ENCODE measurements around the gene CCT6A.
"Not testable (repeated sequence)": the region's sequence is repeated elsewhere in the genome, so short reads cannot be mapped to it uniquely, and the experiment has no call there.

CCT6A gene

DNA sequence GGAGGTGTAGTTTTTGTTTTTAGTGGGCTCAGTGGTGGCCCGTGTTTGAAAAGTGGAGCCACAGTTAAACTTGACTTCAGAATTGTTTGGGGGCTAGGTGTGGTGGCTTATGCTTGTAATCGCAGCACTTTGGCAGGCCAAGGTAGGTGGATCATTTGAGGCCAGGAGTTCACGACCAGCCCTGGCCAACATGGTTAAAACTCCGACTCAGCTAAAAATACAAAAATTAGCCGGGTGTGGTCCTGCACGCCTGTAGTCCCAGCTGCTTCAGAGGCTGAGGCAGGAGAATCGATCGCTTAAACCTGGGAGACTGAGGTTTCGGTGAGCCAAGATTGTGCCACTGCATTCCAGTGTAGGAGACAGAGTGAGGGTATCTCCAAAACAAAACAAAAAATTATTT lies 1.8 kb downstream of the CCT6A start:
- DNase-seq: no peak

DNA sequence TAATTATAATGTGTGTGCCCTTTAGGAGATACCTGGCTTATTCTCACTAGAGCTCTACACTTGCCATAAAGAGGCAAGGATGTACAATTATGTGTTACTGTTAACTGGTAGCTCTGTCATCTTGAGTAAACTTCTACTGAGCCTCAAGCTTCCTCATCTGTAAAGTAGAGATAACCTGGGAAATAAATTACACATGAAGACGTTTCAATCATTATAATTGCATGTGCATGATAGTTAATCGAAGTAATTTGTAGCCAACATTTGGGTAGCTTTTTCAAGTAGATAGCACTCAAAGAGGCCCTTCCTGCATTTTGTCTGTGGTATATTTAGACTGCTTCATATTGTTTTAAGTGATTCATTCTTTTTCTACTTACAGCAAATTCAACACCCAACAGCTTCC lies 2.4 kb downstream of the CCT6A start:
- no peak for DNase-seq

DNA sequence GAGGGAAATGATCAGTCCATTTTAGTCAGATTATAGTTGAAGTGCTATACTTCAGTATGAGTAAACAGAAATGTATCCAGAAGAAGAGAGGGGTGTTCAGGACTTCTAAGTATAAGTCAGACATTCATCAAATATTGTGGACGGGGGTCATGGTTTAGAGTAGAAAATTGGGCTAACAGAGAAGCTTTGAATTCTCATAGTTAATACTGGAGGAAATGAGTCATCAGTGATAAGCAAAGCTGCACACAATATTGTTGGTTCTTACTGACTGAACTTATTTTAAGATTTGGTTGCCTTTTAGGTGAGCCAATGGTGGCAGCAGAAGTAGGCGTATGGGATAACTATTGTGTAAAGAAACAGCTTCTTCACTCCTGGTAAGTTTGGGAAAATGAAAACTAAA lies 10.8 kb downstream of the CCT6A start:
- no peak for DNase-seq

DNA sequence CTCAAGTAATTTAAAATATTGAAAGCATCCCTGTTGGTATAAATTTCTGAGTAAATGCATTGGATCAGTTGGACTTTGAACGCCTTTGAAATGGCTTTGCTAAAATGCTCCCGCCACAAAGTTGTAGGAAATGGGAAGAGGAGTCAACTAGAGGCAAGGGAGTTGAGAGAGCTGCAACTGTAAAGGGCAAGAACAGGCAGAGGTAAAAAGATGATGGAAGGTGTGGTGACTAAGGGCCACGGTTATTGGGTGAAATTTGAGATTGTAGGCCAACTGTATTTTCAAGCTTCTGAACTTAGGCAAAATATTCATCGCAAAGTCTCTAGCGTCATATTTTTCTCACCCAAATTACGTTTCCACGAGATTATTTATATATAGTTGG lies 11.9 kb downstream of the CCT6A start:
- DNase-seq: no peak

DNA sequence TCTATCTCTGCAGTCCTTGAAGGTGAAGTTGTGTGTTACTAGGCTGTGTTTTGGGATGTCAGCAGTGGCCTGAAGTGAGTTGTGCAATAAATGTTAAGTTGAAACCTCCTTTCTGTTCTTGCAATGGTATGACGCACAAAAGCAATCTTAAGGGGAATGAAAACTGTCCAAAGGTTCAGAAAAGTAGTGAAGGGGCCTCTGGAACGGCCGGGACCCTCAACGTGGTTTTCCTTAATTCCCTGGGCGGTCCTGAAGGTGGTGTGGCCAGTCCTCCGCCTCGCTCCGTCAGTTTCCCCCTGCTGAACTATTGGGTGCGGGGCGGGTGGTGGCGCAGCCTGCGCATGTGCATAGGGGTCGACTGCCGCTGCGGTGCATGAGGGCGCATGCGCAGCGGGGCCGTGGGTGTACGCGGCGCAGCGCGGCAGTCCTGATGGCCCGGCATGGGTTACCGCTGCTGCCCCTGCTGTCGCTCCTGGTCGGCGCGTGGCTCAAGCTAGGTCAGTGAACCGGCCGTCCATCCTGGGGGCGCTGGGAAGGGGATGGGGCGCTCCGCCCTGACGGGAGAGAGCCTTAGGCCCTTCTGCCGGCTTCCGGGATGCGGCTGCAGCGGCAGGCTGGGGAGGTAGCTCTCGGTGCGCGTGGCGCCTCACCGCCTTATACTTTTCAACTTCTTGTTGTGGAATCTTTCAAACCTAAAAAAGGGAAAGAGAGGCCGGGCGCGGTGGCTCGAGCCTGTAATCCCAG lies 12.5 kb downstream of the CCT6A start, which contains the start of gene SUMF2:
Gene SUMF2 (plus strand): TSS at position 405 of the 744 bp plus-strand sequence. CDS start 26 bp downstream, at position 431.
- DNase-seq: no peak

DNA sequence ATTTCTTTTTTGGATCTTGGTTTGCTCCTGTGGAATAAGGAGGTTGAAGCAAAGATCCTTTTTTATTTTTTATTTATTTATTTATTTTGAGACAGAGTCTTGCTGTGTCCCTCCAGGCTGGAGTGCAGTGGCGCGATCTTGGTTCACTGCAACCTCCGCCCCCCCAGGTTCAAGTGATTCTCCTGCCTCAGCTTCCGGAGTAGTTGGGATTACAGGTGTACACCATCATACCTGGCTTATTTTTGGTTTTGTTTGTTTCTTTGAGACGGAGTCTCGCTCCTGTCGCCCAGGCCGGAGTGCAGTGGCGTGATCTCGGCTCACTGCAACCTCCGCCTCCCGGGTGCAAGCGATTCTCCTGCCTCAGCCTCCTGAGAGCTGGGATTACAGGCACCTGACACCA lies 14.8 kb downstream of the CCT6A start:
- not testable (repeated sequence) for DNase-seq

DNA sequence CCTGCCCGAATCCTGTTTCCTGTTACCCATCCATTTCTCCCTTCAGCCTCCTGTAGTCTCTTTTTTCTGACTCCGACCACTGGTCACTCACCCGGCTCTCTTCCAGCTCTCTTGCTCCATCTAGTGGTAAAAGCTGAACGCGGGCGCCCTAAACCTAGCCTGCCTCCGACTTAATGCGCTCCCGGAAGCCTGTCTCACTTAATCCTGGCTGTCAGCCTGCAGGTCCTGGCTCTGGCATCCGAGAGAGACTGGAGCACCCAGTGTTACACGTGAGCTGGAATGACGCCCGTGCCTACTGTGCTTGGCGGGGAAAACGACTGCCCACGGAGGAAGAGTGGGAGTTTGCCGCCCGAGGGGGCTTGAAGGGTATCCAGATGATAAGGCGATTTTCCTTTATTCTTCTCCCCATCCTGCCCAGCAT lies 22.8 kb downstream of the CCT6A start:
- DNase-seq: no peak

DNA sequence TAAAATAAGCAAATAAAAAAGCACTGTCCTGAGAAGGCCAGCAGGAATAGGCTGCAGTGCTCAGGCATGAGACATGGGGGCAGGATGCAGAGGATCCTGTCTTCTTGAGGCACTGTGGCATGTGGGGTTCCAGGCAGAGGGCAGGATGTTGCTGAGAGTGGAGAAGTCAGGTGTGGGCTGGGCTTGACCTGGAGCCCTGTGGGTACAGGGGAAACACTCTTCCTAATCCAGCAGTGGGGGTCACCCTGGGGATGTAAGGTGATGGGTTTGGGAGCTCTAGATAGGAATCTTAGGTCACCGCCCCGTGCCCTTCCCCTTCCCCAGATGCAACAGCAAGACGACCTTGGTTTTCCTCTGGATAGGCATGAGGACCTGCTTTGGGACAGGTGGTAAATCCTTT lies 26.1 kb downstream of the CCT6A start:
- no peak for DNase-seq

DNA sequence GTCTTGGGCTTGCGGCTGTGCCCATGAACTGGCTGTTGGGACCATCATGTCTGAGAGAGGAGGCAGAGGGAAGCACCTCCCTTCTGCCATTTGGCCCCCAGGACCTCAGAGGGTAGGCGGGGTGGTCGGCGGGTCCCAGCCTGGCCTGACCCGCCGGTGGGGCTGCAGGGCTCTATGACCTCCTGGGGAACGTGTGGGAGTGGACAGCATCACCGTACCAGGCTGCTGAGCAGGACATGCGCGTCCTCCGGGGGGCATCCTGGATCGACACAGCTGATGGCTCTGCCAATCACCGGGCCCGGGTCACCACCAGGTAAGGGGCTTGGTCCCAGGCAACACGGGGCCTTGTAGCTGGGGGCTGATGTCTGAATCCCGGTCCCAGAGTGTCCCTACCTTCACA lies 26.6 kb downstream of the CCT6A start:
- DNase-seq: no peak

DNA sequence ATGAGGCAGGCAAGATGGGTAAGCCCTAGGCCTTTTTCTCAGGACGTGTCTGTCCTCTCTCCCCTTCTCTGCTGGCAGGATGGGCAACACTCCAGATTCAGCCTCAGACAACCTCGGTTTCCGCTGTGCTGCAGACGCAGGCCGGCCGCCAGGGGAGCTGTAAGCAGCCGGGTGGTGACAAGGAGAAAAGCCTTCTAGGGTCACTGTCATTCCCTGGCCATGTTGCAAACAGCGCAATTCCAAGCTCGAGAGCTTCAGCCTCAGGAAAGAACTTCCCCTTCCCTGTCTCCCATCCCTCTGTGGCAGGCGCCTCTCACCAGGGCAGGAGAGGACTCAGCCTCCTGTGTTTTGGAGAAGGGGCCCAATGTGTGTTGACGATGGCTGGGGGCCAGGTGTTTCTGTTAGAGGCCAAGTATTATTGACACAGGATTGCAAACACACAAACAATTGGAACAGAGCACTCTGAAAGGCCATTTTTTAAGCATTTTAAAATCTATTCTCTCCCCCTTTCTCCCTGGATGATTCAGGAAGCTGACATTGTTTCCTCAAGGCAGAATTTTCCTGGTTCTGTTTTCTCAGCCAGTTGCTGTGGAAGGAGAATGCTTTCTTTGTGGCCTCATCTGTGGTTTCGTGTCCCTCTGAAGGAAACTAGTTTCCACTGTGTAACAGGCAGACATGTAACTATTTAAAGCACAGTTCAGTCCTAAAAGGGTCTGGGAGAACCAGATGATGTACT lies 28.1 kb downstream of the CCT6A start:
- DNase-seq: no peak

DNA sequence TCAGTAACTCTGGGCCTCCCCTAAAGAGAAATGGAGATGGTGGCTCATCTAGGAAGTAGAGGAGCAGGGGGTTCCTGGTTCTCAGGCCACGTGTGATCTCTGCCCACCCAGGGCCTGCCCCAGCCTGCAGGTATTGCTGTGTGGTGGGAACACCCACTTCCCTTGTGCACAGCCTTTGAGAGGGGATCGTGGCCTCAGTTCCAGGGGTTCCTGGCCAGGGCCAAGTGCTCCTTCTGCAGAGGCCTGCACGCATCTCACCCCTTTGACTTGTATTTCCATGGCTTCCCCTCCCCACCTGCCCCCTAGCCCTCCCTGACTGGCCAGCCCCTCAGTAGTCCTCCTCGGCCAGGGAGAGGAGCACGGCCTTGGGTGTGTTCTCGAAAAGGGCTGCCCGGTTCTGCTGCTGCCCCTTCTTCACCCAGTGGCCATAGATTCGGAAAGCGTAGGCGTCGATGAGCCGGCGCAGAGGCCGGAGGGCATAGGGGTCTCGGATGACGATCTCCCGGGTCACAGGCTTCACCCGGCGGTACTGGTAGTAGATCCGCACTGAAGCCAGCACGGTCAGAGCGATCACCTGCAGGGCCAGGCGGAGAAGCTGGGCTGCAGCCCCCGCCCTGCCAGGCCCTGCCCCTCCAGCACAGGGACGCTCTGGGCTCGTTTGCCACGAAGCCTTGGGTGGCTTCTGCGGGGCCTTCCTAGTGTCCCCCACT lies 29.3 kb downstream of the CCT6A start:
- DNase-seq: not testable (repeated sequence)

DNA sequence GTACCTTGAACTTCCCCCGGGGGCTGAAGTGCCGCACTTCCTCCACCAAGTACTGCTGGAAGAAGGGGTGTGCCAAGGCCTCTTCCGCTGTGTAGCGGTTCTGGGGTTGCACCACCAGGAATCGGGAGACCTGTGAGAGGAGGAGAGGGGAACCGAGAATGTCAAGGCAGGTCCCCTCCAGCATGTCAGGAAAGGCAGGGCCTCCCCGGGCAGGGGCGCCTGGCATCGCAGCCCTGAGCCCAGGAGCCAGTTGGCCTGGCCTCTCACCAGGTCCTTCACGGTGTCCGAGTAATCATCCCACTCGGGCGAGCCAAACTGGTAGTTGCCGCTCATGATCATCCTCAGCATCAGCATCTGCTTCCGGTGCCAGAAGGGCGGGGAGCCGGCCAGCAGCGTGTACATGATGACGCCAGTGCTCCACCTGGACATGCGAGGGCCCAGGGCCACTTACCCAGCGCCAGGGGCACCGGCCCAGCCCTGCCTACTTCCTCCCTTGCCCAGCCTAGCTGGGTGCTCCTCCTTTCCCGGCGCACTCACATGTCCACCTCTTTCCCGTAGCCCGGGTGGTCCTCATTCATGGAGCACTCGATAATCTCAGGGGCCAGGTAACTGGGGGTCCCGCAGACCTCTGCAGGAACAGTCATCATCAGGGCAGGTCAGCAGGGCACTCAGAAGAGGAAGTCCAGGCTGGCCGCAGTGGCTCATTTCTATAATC lies 30.2 kb downstream of the CCT6A start:
- DNase-seq: no peak

DNA sequence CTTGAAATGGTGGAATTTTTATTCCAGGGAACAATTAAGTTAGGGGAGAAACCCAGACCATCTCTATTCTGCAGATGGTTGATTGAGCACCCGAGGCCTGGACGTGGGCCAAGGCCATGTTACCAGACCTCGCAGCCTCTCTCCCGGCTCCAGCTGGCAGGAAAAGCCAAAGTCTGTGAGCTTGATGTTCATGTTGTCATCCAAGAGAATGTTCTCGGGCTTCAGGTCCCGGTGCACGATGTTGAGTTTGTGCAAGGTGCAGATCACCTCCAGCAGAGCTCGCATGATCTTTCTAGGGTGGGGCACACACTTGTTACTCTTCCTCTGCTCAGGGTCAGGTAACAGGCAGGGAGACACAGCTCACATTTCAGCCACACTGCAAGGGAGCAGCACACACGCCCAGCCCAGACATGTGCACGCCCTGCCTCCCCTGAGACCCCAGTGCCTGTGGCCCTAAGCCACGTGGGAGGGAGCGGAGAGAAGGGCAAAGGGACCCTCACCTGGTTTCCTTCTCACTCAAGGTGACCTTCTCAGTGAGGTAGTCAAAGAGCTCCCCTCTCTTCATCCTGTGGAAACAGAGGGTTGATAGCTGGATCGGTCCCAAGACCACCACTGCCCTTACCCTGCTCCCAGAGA lies 31.7 kb downstream of the CCT6A start:
- DNase-seq: no peak

DNA sequence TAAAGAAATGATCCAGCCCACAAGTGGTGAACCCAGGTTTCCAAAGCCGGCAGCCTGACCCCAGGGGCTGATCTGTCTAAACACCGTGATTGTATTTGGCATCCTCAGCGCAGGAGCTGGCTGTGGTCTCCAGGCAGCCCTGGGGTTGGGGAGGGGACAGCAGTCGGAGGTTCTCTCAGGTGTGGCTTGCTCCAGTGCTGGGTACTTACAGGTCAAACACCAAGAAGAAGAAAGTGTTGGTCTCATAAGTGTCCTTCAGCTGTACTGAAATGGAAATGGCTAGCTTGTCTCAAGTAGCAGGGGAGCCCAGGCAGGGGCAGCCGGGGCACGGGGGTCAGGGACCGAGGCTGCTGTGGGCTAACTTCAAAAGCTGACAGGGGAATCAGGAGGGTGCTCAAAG lies 35.2 kb downstream of the CCT6A start:
- DNase-seq: no peak

DNA sequence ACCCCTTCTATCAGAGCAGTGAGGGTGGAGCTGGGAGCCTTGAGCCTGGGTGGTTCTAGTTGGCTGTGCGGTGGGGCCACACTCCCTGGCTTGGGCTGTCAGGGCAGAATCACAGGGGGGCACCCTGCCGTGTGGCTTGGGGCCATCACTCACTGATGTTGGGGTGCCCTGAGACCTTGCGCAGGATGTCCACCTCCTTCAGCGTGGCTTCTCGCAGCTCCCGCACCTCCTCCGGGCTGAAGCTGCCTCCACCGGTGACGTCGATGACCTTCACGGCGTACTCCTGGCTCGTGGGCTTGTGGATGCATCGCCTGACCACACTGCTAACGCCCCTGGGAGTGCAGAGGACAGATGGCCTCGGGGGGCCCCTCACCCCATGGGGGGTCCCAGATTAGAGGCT lies 35.9 kb downstream of the CCT6A start:
- no peak for DNase-seq

DNA sequence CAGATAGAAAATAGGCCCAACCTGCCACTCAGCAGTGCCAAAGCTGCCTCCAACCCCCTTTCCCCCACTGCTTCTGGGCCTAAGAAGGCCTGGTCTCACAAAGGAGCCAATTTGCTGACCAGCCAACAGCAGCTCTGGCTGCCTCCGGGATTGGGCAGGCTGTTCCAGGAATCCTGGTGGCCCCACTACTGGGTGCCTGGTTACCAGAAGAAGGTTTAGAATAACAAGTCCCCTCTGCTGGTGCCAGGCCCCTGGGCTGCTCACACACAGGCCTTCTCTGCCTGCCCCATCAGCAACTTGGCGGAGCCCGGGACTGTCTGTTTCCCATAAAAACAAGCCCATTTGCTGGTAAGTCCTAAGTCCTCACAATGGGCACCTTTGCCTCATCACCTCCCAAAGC lies 40.0 kb downstream of the CCT6A start:
- no peak for DNase-seq

DNA sequence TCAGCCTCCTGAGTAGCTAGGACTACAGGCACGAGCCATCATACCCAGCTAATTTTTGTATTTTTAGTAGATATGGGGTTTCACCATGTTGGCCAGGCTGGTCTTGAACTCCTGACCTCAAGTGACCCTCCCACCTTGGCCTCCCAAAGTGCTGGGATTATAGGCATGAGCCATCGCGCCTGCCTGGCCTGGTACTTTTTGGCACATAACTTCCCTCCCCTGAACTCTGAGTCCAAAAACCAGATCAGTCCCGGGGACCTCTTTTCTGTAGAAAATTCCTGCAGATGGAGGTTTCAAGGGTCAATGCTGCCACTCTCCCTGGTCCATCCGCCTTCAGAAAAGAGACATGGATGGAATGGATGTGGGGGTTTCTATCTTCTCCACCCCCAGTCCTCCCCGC lies 40.8 kb downstream of the CCT6A start:
- not testable (repeated sequence) for DNase-seq

DNA sequence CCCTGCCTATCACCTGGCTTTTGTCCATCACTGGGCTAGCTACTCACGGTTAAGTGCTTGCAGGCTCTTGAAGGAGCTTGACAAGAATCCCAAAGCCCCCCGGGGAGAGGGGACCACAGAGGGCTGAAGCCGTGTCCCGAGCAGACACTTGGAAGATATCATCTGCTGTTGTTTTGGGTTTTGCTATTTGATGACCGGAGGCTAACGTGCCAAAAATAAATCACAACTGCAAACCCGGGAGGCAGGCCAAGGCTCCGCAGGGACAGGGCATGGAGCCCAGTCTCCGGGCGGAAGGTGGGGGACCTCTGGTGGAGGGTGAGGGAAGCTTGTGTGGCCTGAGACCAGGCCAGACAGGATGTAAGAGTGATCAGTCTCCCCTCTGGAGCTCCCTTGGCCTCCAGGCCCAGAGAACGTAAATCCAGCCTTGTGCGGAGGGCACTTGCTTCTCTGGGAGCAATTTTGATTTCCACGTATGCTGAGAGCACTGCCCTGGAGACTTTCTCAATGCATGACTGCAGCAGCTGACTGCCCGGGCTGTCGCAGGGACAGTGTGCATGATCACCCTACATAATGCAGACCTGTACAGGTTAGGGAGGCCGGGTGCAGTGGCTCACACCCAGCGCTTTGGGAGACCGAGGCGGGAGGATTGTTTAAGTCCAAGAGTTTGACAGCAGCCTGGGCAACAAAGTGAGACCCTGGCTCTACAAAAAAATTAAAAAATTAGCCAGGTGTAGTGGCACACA lies 41.4 kb downstream of the CCT6A start, which contains the start of gene PHKG1:
Gene PHKG1 (minus strand): TSS at position 164 of the 743 bp plus-strand sequence. CDS start 4,011 bp downstream, outside the sequence.
- DNase-seq: no peak

DNA sequence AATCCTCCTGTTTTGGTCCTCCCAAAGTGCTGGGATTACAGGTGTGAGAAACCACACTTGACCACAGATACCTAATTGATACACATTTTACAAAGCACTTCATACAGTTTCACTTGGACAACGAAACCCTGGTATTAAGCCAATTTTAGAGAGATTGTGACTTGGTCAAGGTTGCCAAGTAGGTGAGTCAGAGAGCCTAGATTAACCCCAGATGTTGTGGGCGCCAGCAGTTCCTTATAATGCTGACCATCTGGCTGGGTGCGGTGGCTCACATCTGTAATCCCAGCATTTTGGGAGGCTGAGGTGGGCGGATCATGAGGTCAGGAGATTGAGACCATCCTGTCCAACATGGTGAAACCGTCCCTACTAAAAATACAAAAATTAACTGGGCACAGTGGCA lies 46.1 kb downstream of the CCT6A start:
- no peak for DNase-seq

DNA sequence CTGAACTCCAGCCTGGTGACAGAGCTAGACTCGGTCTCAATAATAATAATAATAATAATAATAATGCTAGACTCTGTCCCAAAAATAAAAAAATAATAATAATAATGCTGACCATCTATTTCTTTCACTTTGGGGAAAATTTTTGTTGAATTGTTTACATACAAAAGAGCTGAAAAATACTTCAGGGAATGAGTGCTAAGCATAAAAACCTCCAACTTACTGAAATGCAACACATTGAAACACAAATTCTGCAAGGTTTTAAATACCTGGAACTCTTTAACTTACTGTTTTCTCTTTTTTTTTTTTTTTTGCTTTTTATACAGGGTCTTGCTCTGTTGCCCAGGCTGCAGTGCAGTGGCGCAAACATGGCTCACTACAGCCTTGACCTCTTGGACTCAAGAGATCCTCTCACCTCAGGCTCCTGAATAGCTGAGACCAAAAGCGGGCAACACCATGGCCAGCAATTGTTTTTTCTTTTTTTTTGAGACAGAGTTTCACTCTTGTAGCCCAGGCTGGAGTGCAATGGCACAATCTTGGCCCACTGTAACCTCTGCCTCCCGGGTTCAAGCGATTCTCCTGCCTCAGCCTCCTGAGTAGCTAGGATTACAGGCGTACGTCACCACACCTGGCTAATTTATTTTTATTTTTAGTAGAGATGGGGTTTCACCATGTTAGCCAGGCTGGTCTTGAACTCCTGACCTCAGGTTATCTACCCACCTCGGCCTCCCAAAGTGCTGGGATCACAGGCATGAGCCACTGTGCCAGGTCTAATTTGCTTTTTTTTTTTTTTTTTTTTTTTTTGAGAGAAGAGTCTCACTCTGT lies 46.8 kb downstream of the CCT6A start:
- not testable (repeated sequence) for DNase-seq

DNA sequence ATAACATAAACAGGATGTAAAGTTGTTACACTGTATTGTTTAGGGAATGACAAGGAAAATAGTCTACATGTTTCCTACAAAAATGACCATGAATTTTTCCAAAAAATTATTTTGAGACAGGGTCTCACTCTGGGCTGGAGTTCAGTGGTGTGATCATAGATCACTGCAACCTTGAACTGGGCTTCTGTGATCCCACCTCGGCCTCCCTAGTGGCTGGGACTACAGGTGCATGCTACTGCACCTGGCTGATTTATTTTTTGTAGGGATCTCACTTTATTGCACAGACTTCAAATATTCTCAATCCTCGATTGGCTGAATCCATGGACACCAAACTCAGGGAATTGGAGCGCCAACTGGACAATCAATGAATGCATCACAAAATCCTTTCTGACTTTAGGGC lies 48.1 kb downstream of the CCT6A start:
- DNase-seq: no peak
